HEK293 (cell line): ENCODE results near the gene NUDT16L1.

Experiments used
- BCL11B ChIP-seq: fragments of 450-650 bp; formaldehyde crosslinking; IDR thresholded peaks from 2 replicates; pipeline ENCODE4 v1.5.1; 2016; ENCODE audit warnings: low read depth, missing biosample characterization, missing genetic modification characterization
- FEZF1 ChIP-seq: fragments of 450-650 bp; formaldehyde crosslinking; IDR thresholded peaks from 2 replicates; pipeline ENCODE4 v1.5.1; 2016; ENCODE audit warnings: missing biosample characterization, missing genetic modification characterization
- GLIS2 ChIP-seq: fragments of 450-650 bp; formaldehyde crosslinking; IDR thresholded peaks from 2 replicates; pipeline ENCODE4 v1.5.1; 2016; ENCODE audit warnings: missing biosample characterization, missing genetic modification characterization
- MEIS1 ChIP-seq: sonication (generic); formaldehyde crosslinking; IDR thresholded peaks from 2 replicates; pipeline ENCODE4 v1.8.1; 2022; ENCODE audit warnings: missing genetic modification reagents, mild to moderate bottlenecking, borderline replicate concordance
- SCRT2 ChIP-seq: fragments of 450-650 bp; formaldehyde crosslinking; IDR thresholded peaks from 2 replicates; pipeline ENCODE4 v1.5.1; 2016; ENCODE audit warnings: missing biosample characterization, missing genetic modification characterization
- SP2 ChIP-seq: fragments of 450-650 bp; formaldehyde crosslinking; IDR thresholded peaks from 2 replicates; pipeline ENCODE4 v1.5.1; 2016; ENCODE audit warnings: missing biosample characterization, missing genetic modification characterization
- SP3 ChIP-seq: fragments of 450-650 bp; formaldehyde crosslinking; IDR thresholded peaks from 2 replicates; pipeline ENCODE4 v1.5.1; 2016; ENCODE audit warnings: missing biosample characterization, missing genetic modification characterization
- WT1 ChIP-seq: fragments of 450-650 bp; formaldehyde crosslinking; IDR thresholded peaks from 2 replicates; pipeline ENCODE4 v1.5.1; 2016; ENCODE audit warnings: missing biosample characterization, missing genetic modification characterization
- ZBTB1 ChIP-seq: fragments of 450-650 bp; formaldehyde crosslinking; IDR thresholded peaks from 2 replicates; pipeline ENCODE4 v1.5.1; 2016; ENCODE audit warnings: missing biosample characterization, missing genetic modification characterization
- ZNF114 ChIP-seq: fragments of 450-650 bp; formaldehyde crosslinking; IDR thresholded peaks from 2 replicates; pipeline ENCODE4 v1.5.0; 2017; ENCODE audit warnings: missing biosample characterization, missing genetic modification characterization
- ZNF184 ChIP-seq: fragments of 450-650 bp; IDR thresholded peaks from 2 replicates; pipeline ENCODE4 v1.5.1; 2018; ENCODE audit warnings: missing biosample characterization, mild to moderate bottlenecking, missing genetic modification characterization
- ZNF202 ChIP-seq: fragments of 450-650 bp; formaldehyde crosslinking; IDR thresholded peaks from 2 replicates; pipeline ENCODE4 v1.5.1; 2016; ENCODE audit warnings: missing biosample characterization, missing genetic modification characterization, borderline replicate concordance
- ZNF239 ChIP-seq: fragments of 450-650 bp; formaldehyde crosslinking; IDR thresholded peaks from 2 replicates; pipeline ENCODE4 v1.5.1; 2016; ENCODE audit warnings: missing biosample characterization, missing genetic modification characterization
- ZNF24 ChIP-seq: fragments of 450-650 bp; formaldehyde crosslinking; IDR thresholded peaks from 2 replicates; pipeline ENCODE4 v1.5.1; 2016; ENCODE audit warnings: missing biosample characterization, missing genetic modification characterization
- ZNF266 ChIP-seq: fragments of 450-650 bp; formaldehyde crosslinking; IDR thresholded peaks from 2 replicates; pipeline ENCODE4 v1.5.1; 2016; ENCODE audit warnings: missing biosample characterization, missing genetic modification characterization, low read depth
- ZNF311 ChIP-seq: fragments of 450-650 bp; formaldehyde crosslinking; IDR thresholded peaks from 2 replicates; pipeline ENCODE4 v1.5.1; 2017; ENCODE audit warnings: missing biosample characterization, missing genetic modification characterization, borderline replicate concordance
- ZNF341 ChIP-seq: fragments of 450-650 bp; formaldehyde crosslinking; IDR thresholded peaks from 2 replicates; pipeline ENCODE4; 2016; ENCODE audit warnings: low read depth, missing biosample characterization, missing genetic modification characterization
- ZNF354C ChIP-seq: fragments of 450-650 bp; formaldehyde crosslinking; IDR thresholded peaks from 2 replicates; pipeline ENCODE4 v1.5.1; 2016; ENCODE audit warnings: missing biosample characterization, missing genetic modification characterization, low read depth, borderline replicate concordance
- ZNF585B ChIP-seq: fragments of 450-650 bp; formaldehyde crosslinking; IDR thresholded peaks from 2 replicates; pipeline ENCODE4 v1.5.1; 2016; ENCODE audit warnings: missing biosample characterization, missing genetic modification characterization
- ZNF621 ChIP-seq: fragments of 450-650 bp; formaldehyde crosslinking; IDR thresholded peaks from 2 replicates; pipeline ENCODE4 v1.5.1; 2017; ENCODE audit warnings: missing biosample characterization, missing genetic modification characterization
- ZNF843 ChIP-seq: fragments of 450-650 bp; formaldehyde crosslinking; IDR thresholded peaks from 2 replicates; pipeline ENCODE4 v1.5.1; 2016; ENCODE audit warnings: missing biosample characterization, missing genetic modification characterization
- TF ChIP-seq, protein P1 (sequence below): fragments of 450-650 bp; formaldehyde crosslinking; IDR thresholded peaks from 2 replicates; pipeline ENCODE4 v1.5.1; 2017; ENCODE audit warnings: missing biosample characterization, missing genetic modification characterization
- TF ChIP-seq, protein P2 (sequence below): fragments of 450-650 bp; formaldehyde crosslinking; IDR thresholded peaks from 2 replicates; pipeline ENCODE4 v1.5.1; 2017; ENCODE audit warnings: missing biosample characterization, missing genetic modification characterization
- TF ChIP-seq, protein P3 (sequence below): sonication (generic); formaldehyde crosslinking; IDR thresholded peaks from 2 replicates; pipeline ENCODE4 v1.8.1; 2022; ENCODE audit warnings: mild to moderate bottlenecking, moderate library complexity, missing genetic modification reagents
- TF ChIP-seq, protein P4 (sequence below): fragments of 450-650 bp; formaldehyde crosslinking; IDR thresholded peaks from 2 replicates; pipeline ENCODE4 v1.5.1; 2016; ENCODE audit warnings: missing biosample characterization, missing genetic modification characterization
- TF ChIP-seq, protein P5 (sequence below): fragments of 450-650 bp; formaldehyde crosslinking; IDR thresholded peaks from 2 replicates; pipeline ENCODE4 v1.5.1; 2017; ENCODE audit warnings: missing biosample characterization, missing genetic modification characterization
- TF ChIP-seq, protein P6 (sequence below): fragments of 450-650 bp; formaldehyde crosslinking; IDR thresholded peaks from 2 replicates; pipeline ENCODE4 v1.5.1; 2016; ENCODE audit warnings: missing biosample characterization, missing genetic modification characterization, low read depth
- TF ChIP-seq, protein P7 (sequence below): fragments of 450-650 bp; formaldehyde crosslinking; IDR thresholded peaks from 2 replicates; pipeline ENCODE4 v1.5.1; 2016; ENCODE audit warnings: missing biosample characterization, missing genetic modification characterization

NUDT16L1 gene

DNA sequence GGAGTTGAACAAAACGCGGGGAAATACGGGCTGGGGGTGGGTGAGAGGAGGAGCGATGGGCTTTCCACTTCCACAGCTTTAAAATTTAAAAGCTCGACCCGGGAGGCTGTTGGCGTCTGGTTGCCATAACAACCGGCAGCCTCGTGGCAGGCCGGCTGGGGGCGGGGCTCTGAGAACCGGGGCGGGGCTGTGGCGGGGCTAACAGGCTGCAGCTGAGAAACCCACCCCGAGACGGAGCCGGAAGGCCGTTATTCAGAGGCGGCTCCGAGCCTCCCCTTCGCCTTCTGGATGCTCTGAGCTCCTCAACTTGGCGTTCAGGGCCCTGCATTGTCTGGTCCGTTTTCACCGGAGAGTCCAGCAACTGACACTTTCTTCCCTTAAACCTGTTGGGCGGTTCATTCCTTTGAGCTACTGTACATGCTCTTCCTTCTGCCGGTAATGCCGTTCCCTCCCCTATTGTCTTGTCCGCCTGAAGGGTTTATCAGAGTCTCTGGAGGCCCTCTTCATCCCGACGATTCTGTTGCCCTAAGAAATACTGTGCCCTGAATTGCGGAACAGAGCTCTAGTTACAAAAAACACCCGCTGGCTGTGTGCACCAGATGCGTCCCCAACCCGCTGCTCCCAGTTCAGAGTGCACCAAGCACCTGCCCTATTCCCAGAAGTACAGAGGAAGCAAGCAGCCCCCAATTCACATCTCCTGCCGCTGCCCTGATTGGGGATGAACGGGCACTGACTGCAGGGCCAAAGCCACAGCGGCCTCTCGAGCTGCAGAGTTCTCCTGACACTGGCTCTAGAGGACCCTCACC, 41.6 kb downstream of the NUDT16L1 start (continued):
- TF ChIP-seq ZNF354C (no peak), ZNF843 (tag by site-specific recombination) (no peak), ZNF184 (no peak), ZNF621 (tag by site-specific recombination) (no peak), ZNF24 (no peak), ZNF585B (tag by site-specific recombination) (no peak), ZNF266 (tag by site-specific recombination) (no peak), BCL11B (tag by site-specific recombination) (no peak), WT1 (no peak), SCRT2 (tag by site-specific recombination) (peak; percentile 76), ZBTB1 (0 out of 2 replicates have a peak, but pooled peaks have one; percentile 8), ZNF341 (tag by site-specific recombination) (no peak; the same call in 1 of the 2 replicates), MEIS1 (no peak), SP3 (tag by site-specific recombination) (no peak), SP2 (no peak), FEZF1 (tag by site-specific recombination) (no peak), GLIS2 (tag by site-specific recombination) (no peak), ZNF239 (tag by site-specific recombination) (no peak), ZNF202 (tag by site-specific recombination) (no peak), ZNF311 (tag by site-specific recombination) (no peak), ZNF114 (tag by site-specific recombination) (no peak)
- TF ChIP-seq, protein P1, sequence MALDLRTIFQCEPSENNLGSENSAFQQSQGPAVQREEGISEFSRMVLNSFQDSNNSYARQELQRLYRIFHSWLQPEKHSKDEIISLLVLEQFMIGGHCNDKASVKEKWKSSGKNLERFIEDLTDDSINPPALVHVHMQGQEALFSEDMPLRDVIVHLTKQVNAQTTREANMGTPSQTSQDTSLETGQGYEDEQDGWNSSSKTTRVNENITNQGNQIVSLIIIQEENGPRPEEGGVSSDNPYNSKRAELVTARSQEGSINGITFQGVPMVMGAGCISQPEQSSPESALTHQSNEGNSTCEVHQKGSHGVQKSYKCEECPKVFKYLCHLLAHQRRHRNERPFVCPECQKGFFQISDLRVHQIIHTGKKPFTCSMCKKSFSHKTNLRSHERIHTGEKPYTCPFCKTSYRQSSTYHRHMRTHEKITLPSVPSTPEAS, result no peak
- TF ChIP-seq, protein P2, sequence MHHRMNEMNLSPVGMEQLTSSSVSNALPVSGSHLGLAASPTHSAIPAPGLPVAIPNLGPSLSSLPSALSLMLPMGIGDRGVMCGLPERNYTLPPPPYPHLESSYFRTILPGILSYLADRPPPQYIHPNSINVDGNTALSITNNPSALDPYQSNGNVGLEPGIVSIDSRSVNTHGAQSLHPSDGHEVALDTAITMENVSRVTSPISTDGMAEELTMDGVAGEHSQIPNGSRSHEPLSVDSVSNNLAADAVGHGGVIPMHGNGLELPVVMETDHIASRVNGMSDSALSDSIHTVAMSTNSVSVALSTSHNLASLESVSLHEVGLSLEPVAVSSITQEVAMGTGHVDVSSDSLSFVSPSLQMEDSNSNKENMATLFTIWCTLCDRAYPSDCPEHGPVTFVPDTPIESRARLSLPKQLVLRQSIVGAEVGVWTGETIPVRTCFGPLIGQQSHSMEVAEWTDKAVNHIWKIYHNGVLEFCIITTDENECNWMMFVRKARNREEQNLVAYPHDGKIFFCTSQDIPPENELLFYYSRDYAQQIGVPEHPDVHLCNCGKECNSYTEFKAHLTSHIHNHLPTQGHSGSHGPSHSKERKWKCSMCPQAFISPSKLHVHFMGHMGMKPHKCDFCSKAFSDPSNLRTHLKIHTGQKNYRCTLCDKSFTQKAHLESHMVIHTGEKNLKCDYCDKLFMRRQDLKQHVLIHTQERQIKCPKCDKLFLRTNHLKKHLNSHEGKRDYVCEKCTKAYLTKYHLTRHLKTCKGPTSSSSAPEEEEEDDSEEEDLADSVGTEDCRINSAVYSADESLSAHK (tag by site-specific recombination), result 0 out of 2 replicates have a peak, but pooled peaks have one; percentile 7
- TF ChIP-seq, protein P3, sequence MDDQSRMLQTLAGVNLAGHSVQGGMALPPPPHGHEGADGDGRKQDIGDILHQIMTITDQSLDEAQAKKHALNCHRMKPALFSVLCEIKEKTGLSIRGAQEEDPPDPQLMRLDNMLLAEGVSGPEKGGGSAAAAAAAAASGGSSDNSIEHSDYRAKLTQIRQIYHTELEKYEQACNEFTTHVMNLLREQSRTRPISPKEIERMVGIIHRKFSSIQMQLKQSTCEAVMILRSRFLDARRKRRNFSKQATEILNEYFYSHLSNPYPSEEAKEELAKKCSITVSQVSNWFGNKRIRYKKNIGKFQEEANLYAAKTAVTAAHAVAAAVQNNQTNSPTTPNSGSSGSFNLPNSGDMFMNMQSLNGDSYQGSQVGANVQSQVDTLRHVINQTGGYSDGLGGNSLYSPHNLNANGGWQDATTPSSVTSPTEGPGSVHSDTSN (CRISPR knock-in tag), result no peak
- TF ChIP-seq, protein P4, sequence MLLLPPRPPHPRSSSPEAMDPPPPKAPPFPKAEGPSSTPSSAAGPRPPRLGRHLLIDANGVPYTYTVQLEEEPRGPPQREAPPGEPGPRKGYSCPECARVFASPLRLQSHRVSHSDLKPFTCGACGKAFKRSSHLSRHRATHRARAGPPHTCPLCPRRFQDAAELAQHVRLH (tag by site-specific recombination), result no peak
- TF ChIP-seq, protein P5, sequence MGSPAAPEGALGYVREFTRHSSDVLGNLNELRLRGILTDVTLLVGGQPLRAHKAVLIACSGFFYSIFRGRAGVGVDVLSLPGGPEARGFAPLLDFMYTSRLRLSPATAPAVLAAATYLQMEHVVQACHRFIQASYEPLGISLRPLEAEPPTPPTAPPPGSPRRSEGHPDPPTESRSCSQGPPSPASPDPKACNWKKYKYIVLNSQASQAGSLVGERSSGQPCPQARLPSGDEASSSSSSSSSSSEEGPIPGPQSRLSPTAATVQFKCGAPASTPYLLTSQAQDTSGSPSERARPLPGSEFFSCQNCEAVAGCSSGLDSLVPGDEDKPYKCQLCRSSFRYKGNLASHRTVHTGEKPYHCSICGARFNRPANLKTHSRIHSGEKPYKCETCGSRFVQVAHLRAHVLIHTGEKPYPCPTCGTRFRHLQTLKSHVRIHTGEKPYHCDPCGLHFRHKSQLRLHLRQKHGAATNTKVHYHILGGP (tag by site-specific recombination), result no peak
- TF ChIP-seq, protein P6, sequence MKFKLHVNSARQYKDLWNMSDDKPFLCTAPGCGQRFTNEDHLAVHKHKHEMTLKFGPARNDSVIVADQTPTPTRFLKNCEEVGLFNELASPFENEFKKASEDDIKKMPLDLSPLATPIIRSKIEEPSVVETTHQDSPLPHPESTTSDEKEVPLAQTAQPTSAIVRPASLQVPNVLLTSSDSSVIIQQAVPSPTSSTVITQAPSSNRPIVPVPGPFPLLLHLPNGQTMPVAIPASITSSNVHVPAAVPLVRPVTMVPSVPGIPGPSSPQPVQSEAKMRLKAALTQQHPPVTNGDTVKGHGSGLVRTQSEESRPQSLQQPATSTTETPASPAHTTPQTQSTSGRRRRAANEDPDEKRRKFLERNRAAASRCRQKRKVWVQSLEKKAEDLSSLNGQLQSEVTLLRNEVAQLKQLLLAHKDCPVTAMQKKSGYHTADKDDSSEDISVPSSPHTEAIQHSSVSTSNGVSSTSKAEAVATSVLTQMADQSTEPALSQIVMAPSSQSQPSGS, result no peak
- TF ChIP-seq, protein P7, sequence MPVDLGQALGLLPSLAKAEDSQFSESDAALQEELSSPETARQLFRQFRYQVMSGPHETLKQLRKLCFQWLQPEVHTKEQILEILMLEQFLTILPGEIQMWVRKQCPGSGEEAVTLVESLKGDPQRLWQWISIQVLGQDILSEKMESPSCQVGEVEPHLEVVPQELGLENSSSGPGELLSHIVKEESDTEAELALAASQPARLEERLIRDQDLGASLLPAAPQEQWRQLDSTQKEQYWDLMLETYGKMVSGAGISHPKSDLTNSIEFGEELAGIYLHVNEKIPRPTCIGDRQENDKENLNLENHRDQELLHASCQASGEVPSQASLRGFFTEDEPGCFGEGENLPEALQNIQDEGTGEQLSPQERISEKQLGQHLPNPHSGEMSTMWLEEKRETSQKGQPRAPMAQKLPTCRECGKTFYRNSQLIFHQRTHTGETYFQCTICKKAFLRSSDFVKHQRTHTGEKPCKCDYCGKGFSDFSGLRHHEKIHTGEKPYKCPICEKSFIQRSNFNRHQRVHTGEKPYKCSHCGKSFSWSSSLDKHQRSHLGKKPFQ (tag by site-specific recombination), result no peak
